ENCODE results near the gene FBLN1.
"Not testable (repeated sequence)": the region's sequence is repeated elsewhere in the genome, so short reads cannot be mapped to it uniquely, and the experiment has no call there.

FBLN1 gene

DNA sequence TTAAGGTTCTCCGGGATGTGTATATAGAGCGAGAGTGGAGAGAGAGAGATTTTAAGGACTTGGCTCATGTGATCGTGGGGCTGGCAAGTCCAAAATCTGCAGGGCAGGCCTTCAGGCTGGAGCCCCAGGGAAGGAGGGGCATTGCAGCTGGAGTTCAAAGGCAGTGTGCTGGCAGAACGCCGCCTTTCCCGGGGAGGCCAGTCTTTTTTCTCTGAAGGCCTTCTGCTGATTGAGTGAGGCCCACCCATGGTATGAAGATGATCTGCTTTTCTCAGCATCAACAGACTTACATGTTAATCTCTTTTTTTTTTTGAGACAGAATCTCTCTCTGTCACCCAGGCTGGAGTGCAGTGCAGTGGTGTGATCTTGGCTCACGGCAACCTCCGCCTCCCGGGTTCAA lies 25.4 kb downstream of the FBLN1 start:
- no peak for DNase-seq (ENCODE audit: low spot score)

- DNase-seq (ENCODE audit: low spot score), result no peak
Measured at GRCh38 chr22:45529105-45529504, 26.4 kb downstream of the FBLN1 start.

DNA sequence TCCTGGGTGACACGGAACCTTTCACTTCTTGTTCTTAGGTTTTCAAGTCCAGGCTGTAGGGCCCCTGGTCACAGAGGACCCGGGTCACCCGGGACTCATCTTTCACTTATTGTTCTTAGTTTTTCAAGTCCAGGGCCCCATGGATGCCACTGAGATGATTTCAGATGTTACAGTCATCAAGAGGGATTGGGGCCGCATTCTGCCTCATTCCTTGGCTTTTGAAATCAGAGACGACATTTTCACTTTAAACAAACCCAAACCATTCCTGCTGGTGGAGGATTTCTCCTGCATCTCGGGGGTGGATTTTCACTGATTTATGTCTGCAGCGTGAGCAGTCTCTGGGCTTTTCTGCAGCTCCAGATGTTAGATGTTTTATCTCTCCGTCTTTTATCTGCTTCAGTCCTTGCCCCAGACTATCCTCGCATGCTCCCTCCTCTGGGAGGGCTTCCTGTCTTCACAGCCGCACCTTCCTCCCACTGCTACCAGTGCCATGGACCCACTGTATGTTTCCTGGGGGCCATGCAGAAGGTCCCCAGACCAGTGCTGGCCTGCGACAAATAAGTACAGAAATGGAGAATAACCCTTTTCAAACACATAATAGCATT lies 27.4 kb downstream of the FBLN1 start:
- no peak for DNase-seq (ENCODE audit: low spot score)

DNA sequence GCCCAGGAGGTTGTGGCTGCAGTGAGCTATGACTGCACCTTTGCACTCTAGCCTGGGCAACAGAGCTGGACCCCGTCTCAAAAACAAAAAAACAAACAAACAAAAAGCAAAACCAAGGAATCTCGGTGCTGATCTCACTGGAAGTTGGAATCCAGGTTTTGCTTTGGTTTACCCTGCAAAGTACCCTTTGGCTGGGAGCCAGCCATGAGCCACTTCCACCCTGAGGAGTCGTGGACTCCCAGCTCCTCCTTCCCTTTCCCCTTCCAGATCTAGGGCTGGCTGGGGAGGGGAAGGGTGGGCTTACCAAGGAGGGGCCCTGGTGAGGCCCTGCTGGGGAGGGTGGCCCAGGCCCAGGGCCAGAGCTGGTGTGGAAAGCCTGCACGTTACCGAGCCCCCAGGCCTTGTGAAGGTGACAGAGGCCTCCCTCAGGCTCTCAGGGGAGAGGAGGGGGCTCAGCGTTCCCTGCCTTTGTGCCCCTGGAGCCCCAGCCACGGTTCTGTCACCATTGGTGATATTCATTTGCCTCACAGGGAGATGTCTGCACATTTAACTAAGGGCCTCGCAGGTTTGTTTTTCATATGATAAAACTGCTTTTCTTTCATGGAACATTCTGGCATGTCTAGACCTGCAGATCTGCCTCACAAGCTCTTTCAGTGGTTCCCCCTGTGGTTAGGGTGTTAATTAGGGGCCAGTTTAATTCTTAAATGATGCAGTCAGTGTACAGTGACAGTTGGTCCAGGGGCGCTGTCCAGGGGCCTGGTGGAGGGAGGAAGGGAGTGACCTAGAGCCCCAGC lies 29.0 kb downstream of the FBLN1 start:
- no peak for DNase-seq (ENCODE audit: low spot score)

GRCh38 chr22:45532235-45532631 lies 29.6 kb downstream of the FBLN1 start:
- no peak for DNase-seq (ENCODE audit: low spot score)

DNA sequence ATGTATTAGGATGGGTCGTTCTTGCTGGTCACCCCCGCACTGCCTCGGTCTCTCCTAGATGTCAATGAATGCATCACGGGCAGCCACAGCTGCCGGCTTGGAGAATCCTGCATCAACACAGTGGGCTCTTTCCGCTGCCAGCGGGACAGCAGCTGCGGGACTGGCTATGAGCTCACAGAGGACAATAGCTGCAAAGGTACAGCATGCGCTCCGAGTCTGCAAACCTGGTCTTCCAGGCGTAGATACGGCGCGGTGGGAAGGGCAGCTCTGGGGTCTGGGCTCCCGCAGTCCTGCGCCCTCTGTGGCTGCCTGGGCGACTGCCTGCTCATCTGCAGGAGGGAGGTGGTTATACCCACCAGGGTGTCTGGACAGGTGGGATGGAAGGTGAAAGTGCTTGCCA lies 31.0 kb downstream of the FBLN1 start:
- no peak for DNase-seq (ENCODE audit: low spot score)

DNA sequence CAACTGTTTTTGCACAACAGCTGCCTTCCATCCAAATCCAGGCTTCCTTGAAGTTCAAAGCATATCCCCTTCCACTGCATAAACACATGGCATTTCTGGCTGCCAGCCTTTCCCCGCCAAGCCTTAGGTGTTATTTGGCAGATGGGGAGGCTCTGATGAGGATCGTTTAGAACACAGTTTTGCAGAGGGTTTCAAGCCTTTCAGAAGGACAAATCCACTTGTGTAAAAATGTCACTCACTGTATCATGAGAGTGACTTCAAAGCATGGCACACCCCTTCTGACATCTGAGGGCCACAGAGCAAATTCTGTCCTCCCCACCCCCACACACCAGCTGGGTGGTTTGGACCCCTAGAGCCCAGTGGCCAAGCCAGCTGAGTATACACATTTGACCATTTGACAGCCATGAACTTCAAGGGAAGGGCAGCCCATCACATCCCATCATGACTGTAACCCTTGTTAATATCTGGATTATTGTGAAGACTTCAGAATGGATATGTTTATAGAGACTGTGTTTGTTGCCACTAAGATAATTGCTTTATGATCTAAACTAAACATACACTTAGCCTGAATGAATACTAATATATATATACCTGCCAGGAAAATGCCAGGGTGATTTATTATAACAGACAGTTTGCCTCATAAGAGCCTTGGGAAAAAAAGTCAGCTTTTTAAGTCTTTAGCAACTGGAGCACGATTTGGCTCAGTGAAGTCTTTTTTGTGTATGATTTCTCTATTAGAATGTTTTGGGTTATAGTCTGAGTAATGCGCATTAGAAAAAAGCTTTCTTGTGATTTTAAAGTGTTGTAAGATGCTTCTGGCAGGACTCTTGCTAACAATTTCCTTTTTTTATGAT lies 31.9 kb downstream of the FBLN1 start:
- DNase-seq (ENCODE audit: low spot score), result no peak

- DNase-seq (ENCODE audit: low spot score), result no peak
Measured at GRCh38 chr22:45535290-45535689, 32.6 kb downstream of the FBLN1 start.

DNA sequence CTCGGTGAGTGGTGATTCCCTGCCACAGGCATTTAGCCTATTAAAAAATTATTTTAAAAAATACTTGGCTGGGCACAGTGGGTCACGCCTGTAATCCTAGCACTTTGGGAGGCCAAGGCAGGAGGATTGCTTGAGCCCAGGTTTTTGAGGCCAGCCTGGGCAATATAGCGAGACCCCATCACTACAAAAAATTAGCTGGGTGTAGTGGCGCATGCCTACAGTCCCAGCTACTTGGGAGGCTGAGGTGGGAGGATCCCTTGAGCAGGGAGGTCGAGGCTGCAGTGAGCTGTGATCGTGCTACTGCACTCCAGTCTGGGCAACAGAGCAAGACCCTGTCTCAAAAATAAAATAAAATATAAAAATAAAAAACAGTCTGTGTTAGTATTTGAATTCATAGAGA lies 33.2 kb downstream of the FBLN1 start:
- DNase-seq (ENCODE audit: low spot score), result not testable (repeated sequence)

- no peak for DNase-seq (ENCODE audit: low spot score)
Measured at GRCh38 chr22:45537734-45538181, 35.1 kb downstream of the FBLN1 start.

- DNase-seq (ENCODE audit: low spot score), result no peak
Measured at GRCh38 chr22:45538281-45538680, 35.6 kb downstream of the FBLN1 start.

- DNase-seq (ENCODE audit: low spot score), result no peak
Measured at GRCh38 chr22:45540122-45540521, 37.4 kb downstream of the FBLN1 start.

DNA sequence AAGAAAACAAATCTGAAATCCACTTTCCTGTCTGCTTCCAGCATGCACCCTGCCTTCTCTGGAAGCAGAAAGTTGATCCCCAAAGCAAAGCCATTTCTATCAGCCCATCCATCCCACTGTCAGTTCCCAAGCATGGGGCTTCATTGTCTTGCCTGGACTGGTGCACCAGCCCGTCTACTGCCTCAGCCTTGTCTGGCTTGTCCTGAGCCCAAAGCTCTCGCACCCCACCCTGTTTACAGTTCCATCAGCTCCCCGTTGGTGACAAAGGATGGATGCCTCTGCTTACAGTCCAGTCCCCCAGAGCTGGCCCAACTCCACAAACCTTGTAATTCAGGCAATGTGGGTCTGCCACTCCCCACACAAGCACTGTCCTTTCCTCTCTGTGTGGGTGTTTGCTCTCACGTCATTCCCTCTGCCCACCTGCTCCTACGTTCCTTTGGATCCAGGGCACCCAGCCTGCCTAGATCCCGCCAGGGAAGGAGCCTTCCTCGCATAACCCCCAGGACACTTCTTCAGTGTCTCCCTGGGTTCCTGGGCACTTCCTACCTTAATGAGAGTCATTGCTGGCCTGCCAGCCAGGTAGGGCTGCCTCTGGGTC lies 38.8 kb downstream of the FBLN1 start:
- no peak for DNase-seq (ENCODE audit: low spot score)

GRCh38 chr22:45542001-45542520 lies 39.4 kb downstream of the FBLN1 start:
- DNase-seq (ENCODE audit: low spot score), result no peak

DNA sequence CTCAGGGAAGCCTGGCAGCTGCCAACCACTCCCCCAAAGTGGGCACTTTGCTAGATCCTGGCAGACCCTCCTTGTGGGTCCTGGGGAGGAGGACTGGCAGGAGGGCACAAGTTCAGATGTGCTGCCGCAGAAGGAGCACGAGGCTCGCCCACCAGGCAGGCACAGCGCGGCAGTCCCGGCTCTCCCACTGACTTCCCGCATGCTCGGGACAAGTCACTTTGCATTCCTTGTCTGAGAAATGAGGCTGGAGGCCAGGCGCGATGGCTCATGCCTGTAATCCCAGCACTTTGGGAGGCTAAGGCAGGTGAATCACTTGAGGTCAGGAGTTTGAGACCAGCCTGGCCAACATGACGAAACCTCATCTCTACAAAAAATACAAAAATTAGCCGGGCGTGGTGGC lies 40.1 kb downstream of the FBLN1 start:
- DNase-seq (ENCODE audit: low spot score), result not testable (repeated sequence)

- no peak for DNase-seq (ENCODE audit: low spot score)
Measured at GRCh38 chr22:45543243-45543642, 40.6 kb downstream of the FBLN1 start.

DNA sequence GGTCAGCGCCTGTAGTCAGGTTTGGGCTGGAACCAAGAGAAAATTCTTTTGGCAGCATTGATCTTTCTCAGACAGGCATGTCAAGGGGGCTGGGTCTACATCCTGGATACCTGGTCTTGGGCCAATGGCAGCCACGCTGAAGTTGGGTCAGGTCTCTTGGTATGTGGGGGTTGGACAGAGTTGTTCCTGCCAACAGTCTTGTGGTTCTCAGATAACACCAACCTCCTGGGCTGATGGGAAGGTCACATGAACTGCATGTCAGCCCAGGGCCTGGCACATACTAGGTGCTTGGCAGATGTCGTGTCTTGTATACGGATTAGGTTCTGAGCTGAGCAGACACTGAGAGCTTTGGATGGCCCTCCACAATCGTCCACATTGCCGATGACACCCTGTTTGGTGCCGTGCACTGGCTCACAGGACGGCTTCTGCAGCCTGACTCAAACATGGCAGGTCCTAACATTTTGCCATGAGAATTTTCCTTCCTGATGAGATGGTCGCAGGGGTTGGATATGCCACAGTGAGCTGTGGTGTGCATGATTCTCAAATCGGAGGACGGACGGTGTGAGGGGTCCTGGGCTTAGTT lies 42.0 kb downstream of the FBLN1 start:
- no peak for DNase-seq (ENCODE audit: low spot score)

DNA sequence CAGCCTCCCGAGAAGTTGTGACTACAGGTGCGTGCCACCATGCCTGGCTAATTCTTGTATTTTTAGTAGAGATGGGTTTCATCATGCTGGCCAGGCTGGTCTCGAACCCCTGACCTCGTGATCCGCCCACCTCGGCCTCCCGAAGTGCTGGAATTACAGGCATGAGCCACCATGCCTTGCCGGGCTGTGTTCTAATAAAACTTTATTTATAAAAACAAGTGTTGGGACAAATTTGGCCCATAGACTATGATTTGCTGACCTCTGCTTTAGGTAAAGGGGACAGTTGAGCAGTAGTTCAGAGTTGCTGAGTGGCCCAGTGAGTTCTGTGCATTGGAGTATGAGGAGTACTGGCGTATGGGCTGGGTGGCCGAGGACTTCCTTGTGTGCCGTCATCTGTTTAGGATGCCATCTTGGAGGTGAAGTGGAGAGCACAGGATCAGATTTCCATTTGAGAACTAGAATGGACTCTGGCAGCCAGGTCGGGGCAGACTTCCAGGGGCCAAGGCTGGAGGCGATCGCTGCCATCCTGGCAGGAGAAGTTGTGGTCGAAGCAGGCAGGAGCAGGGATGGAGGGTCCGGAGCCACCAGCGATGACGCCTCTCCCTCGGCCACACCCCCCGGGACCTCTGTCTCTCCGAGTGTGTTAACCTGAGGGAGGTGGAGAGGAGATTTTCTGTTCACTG lies 43.8 kb downstream of the FBLN1 start:
- DNase-seq (ENCODE audit: low spot score), result no peak

- DNase-seq (ENCODE audit: low spot score), result no peak
Measured at GRCh38 chr22:45547016-45547345, 44.3 kb downstream of the FBLN1 start.

DNA sequence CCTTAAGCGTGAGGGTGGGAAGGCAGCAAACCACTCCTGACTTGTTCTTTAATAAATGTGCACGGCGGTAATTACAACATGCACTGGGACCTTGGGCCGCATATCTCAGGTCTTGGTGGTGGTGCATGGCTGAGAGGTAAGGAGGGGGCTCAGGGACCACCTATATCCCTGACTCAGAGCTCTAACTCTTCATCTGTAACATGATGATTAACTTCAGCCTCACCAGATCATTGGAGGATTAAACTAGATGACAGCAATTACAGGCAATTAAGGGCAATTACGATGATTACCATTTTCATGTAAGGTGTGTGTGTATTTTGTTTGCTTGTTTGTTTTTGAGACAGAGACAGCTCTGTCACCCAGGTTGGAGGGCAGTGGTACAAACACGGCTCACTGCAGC lies 45.0 kb downstream of the FBLN1 start:
- DNase-seq (ENCODE audit: low spot score), result no peak

- peak; percentile 62 for DNase-seq (ENCODE audit: low spot score)
Measured at GRCh38 chr22:45548247-45548840, 45.7 kb downstream of the FBLN1 start.
